Stimulated activated CD4-positive, alpha-beta T cell treated with anti-CD3 and anti-CD28 coated beads, Interleukin-12 subunit alpha, Interleukin-12 subunit beta, amount 100 ng/mL, for 4 hours (primary cell): ENCODE results near the gene PRKCA.
"Not testable (repeated sequence)": the region's sequence is repeated elsewhere in the genome, so short reads cannot be mapped to it uniquely, and the experiment has no call there.

Experiments used
- DNase-seq: peaks from one replicate; pipeline ENCODE4 v3.0.0-alpha.2; 2020

The PRKCA gene

GRCh38 chr17:66595893-66596292 is 293.5 kb downstream of the PRKCA start:
- no peak for DNase-seq

- DNase-seq = no peak
Measured at GRCh38 chr17:66602659-66603384, 300.4 kb downstream of the PRKCA start.

- DNase-seq = no peak
Measured at GRCh38 chr17:66604376-66604775, 302.0 kb downstream of the PRKCA start.

DNA sequence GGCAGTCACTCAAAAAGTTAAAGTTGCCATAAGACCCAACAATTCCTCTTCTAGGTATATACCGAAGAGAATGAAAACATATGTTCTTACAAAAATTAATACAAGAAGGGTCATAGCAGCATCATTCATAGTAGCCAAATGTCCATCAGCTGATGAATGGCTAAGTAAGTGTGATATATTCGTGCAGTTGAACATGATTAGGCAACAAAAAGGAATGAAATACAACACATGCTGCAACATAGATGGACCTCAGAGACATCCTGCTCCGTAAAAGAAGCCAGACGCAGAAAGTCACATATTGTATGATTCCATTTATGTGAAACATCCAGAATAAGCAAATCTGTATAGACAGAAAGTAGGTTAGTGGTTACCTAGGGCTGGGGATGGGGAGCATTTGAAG is 303.1 kb downstream of the PRKCA start:
- no peak for DNase-seq

DNA sequence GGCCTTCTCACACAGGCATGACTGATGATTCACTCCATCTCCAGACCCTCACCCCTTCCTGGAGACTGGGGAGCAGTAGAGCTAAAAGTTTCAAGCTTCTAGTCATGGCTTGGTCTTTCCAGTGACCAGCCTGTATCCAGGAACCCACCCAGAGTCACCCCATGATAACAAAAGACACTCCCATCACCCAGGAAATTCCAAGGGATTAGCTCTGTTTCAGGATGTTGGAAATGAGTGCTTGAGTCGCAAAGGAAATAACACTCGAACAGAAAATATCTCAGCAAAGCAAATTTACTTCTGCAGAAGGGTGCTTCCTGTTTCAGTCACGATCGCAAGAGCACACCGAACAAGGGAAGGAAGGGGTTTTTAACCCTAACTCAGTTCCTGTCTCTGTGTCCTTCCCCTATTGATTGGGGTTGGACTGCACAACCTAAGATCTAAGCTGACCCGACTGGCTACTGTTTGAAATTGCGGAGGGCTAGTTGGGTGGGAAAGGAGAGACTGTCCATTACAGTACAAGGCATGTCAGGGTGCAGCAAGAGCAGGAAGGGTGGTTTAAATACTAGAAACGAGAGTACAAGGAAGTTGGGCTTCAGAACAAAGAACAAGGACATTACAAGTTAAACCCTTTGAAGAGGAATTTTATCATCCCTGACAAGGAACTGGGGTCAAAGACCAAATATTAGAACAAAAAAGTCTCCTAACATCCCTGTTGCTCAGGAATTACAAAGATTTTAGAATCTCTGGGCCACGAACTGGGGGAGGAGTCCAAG is 308.1 kb downstream of the PRKCA start:
- no peak for DNase-seq

DNA sequence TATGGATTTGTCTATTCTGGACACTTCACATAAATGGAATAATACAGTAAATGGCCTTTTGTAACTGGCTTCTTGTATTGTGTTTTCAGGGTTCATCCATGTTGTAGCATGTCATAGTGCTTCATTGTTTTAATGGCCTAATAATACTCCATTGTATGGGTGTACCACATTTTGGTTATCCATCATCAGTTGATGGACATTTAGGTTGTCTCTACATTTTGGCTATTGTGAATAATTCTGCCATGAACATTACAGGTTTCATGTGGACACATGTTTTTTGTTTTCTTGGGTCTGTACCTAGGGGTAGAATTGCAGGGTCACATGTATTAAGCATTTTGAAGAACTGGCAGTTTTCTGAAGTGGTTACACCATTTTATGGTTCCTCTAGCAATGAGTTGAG is 309.0 kb downstream of the PRKCA start:
- no peak for DNase-seq

GRCh38 chr17:66612993-66613392 is 310.6 kb downstream of the PRKCA start:
- DNase-seq = no peak

- no peak for DNase-seq
Measured at GRCh38 chr17:66614469-66614868, 312.1 kb downstream of the PRKCA start.

DNA sequence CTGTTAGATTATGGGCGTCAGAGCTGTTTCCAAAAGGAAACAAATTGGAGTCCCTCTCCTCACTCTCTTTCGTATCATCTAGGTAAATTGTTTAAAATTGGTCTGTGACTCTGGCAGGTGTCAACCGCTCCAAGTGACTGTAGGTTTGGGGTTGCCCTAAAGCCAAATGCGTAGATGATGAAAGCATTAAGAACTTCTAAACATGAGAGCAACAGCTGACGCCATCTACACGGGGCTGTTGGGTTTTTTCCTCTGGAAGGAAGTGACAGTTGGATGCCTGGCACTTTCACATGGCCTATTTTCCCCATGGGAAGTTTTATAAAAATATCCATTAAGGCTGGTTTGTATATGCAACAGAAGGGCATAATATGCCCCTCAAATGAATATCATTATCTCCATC is 316.8 kb downstream of the PRKCA start:
- no peak for DNase-seq

GRCh38 chr17:66620528-66620927 is 318.1 kb downstream of the PRKCA start:
- no peak for DNase-seq

GRCh38 chr17:66624630-66625029 is 322.2 kb downstream of the PRKCA start:
- DNase-seq = not testable (repeated sequence)

- no peak for DNase-seq
Measured at GRCh38 chr17:66625311-66625767, 322.9 kb downstream of the PRKCA start.

GRCh38 chr17:66627985-66628384 is 325.6 kb downstream of the PRKCA start:
- DNase-seq = no peak

DNA sequence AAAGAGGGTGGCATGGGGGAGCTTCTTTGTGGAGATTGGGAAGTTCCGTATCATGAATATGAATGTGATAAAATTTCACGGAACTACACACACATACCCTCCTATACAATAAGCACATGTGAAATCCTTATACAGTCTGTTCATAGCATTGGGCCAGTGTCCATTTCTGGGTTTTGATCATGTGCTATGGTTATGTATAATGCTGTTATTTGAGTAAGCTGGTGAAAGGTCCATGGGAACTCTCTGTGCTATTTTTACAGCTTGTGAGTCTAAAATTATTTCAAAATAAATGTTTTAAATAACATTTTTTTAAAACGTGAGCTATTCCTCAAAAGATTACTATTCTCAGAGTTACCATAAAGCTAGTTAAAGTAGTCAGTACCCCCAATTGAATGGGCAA is 327.3 kb downstream of the PRKCA start:
- DNase-seq = no peak

GRCh38 chr17:66630379-66630778 is 328.0 kb downstream of the PRKCA start:
- DNase-seq = no peak

- DNase-seq = no peak
Measured at GRCh38 chr17:66630828-66631472, 328.5 kb downstream of the PRKCA start.

- no peak for DNase-seq
Measured at GRCh38 chr17:66632731-66633130, 330.3 kb downstream of the PRKCA start.

- peak; percentile 7 for DNase-seq
Measured at GRCh38 chr17:66633317-66633965, 331.0 kb downstream of the PRKCA start.

GRCh38 chr17:66634193-66634592 is 331.8 kb downstream of the PRKCA start:
- DNase-seq = no peak

- DNase-seq = no peak
Measured at GRCh38 chr17:66635386-66636045, 333.1 kb downstream of the PRKCA start.

- DNase-seq = no peak
Measured at GRCh38 chr17:66636111-66636510, 333.7 kb downstream of the PRKCA start.

DNA sequence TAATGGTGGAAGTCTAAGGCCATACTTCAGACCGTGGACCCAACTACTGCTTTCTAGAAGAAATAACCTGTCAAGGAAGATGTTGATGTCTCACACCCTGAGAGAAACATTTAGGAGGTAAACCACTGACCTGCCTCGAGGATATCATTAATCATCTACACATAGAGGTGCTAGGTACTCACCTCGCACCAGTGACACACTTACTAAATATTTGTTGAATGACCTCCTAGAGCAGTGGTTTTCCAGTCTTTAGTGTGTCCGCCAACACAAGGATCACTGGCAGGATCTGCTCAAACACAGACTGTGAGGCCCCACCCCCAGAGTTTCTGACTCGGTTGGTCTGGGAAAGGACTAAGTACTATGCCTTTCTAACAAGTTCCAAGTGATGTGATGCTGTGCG is 335.1 kb downstream of the PRKCA start:
- no peak for DNase-seq
